ENCODE data around the gene ZNRF1. TPM values are rescaled to one million over a fixed set of nuclear protein-coding genes. Genes with fewer than 3 reads are reported as not detected.

Gene ZNRF1
- total RNA-seq: 18.7 and 20.8 TPM in 2 replicates

GRCh38 chr16:74998481-74999218 lies at the start of gene ZNRF1:
TSS of gene ZNRF1 (plus strand) at chr16:74999024. CDS start at chr16:74999672, 648 bp downstream.

GRCh38 chr16:74984529-74985296 lies 14.1 kb upstream of the ZNRF1 start, which contains the start of gene WDR59:
TSS of gene WDR59 (minus strand) at chr16:74985123. CDS start at chr16:74985017, 106 bp downstream.

GRCh38 chr16:75116081-75116910 lies 117.5 kb downstream of the ZNRF1 start, which contains the start of gene LDHD:
TSS of gene LDHD (minus strand) at chr16:75116780. CDS start at chr16:75116720, 60 bp downstream.

DNA sequence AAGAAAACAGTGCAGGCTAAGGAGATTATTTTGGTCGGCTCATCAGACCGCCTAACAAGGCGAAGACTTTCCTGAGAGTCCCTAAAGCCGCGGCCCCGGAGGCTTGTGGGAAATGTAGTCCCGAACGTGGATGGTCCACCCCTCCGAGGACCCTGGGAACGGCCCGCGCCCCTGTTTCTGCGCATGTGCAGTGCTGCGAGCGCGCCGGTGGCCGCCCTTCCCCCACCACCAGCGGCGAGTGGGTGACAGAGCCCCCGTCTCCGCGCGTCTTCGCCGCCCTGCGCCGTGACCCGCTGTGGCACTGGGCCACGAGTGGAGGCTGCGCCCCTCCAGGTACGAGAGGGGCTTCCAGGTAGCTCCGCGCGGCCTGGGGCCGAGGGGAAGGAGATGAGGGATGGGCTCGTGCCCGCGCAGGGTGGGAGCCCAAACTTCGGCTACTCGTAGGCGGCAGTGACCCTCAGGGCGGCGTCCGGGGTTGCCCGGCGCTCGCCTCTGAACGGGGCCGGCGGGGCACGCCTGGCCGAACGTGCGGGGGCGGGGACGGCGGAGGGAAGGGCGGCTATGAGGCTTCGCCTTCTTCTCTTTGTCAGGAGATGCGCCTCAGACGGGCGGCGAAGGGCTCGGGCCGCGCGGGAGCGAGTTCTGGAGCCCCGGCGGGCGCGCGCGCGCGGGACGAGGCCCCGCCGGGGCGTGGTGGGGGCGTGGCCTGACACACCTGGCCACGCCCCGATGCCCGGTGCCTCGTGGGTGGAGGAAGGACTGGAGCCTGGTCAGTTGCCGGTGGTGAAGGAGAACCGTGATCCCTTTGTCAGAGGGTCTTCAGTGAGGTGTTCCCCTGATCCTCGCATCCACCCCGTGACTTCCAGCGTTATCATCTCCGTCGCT lies 149.7 kb downstream of the ZNRF1 start, which contains the start of gene ZFP1:
Gene ZFP1, plus strand, starts transcription at position 214 of the 885 bp plus-strand sequence. CDS start 4,428 bp downstream, outside the sequence.

Other genes with a start within 250 kb of the ZNRF1 start
- not detected in 2 replicates for gene FA2H, start 224.2 kb upstream of the ZNRF1 start, total RNA-seq
- gene WDR59, start 13.9 kb upstream of the ZNRF1 start, total RNA-seq: 14.9 and 26.3 TPM in 2 replicates
- 4.5 and 6.4 TPM in 2 replicates for gene LDHD, start 117.8 kb downstream of the ZNRF1 start, total RNA-seq
- gene ZFP1, start 149.5 kb downstream of the ZNRF1 start, total RNA-seq: 14.9 and 16.5 TPM in 2 replicates
- not detected in 2 replicates for gene CTRB2, start 208.1 kb downstream of the ZNRF1 start, total RNA-seq
- gene CTRB1, start 220.0 kb downstream of the ZNRF1 start, total RNA-seq: not detected in 2 replicates